Tibial nerve (tissue), 4 donors: ENCODE results near the gene MICB.

Source experiments
- CTCF ChIP-seq, 5 experiments: fragments of 200-600 bp in 3 of 5; fragments of 450-650 bp in 2 of 5; sonication (generic) in 3 of 5; IDR thresholded peaks; one replicate each; pipeline ENCODE4 v1.5.1; 2016 to 2019; ENCODE audit warnings: antibody characterized with exemption in 5 of 5, mild to moderate bottlenecking in 3 of 5, moderate library complexity in 2 of 5
- EP300 ChIP-seq, 2 donors: sonication (generic); formaldehyde crosslinking; IDR thresholded peaks; one replicate each; pipeline ENCODE4 v1.6.1; 2017; ENCODE audit warnings: antibody characterized with exemption in 2 of 2, mild to moderate bottlenecking in 1 of 2
- POLR2A ChIP-seq, 2 donors: fragments of 450-650 bp; IDR thresholded peaks; one replicate each; pipeline ENCODE4 v1.6.1; 2017; ENCODE audit warnings: antibody characterized with exemption in 2 of 2, mild to moderate bottlenecking in 2 of 2, moderate library complexity in 2 of 2

GRCh38 chr6:31483392-31483791 is 14.6 kb upstream of the MICB start:
- TF ChIP-seq POLR2A (IDR thresholded peaks at IDR 0.05) (no peak), CTCF (IDR thresholded peaks at IDR 0.05) (no peak), EP300 (IDR thresholded peaks at IDR 0.05) (no peak)
